NCI-H1694 treated with DMSO at 0.1 percent for 48 hours (cell line): ENCODE data around the gene PRKN.
"Not testable (repeated sequence)": the region's sequence is repeated elsewhere in the genome, so short reads cannot be mapped to it uniquely, and the experiment has no call there.

ENCODE experiments used
- DNase-seq: peaks from one replicate; lab custom pipeline; 2025; lab: John Stamatoyannopoulos, UW

Gene PRKN

GRCh38 chr6:162532283-162533008 lies 195.1 kb downstream of the PRKN start:
- no peak for DNase-seq

GRCh38 chr6:162531391-162531790 lies 196.2 kb downstream of the PRKN start:
- not testable (repeated sequence) for DNase-seq

- no peak for DNase-seq
Measured at GRCh38 chr6:162528538-162528937, 199.0 kb downstream of the PRKN start.

- no peak for DNase-seq
Measured at GRCh38 chr6:162526960-162527359, 200.6 kb downstream of the PRKN start.

GRCh38 chr6:162525181-162525580 lies 202.4 kb downstream of the PRKN start:
- no peak for DNase-seq

- DNase-seq, result no peak
Measured at GRCh38 chr6:162512744-162513143, 214.8 kb downstream of the PRKN start.

GRCh38 chr6:162497389-162497788 lies 230.2 kb downstream of the PRKN start:
- DNase-seq, result no peak

GRCh38 chr6:162493917-162494316 lies 233.6 kb downstream of the PRKN start:
- DNase-seq, result no peak

- no peak for DNase-seq
Measured at GRCh38 chr6:162491637-162492036, 235.9 kb downstream of the PRKN start.

- DNase-seq, result no peak
Measured at GRCh38 chr6:162489101-162489976, 238.2 kb downstream of the PRKN start.

GRCh38 chr6:162488444-162488843 lies 239.1 kb downstream of the PRKN start:
- DNase-seq, result no peak

- DNase-seq, result no peak
Measured at GRCh38 chr6:162485464-162485863, 242.1 kb downstream of the PRKN start.

- DNase-seq, result no peak
Measured at GRCh38 chr6:162481938-162482337, 245.6 kb downstream of the PRKN start.

GRCh38 chr6:162481320-162481719 lies 246.2 kb downstream of the PRKN start:
- DNase-seq, result no peak

GRCh38 chr6:162478192-162478671 lies 249.3 kb downstream of the PRKN start:
- no peak for DNase-seq

- no peak for DNase-seq
Measured at GRCh38 chr6:162474722-162475121, 252.8 kb downstream of the PRKN start.

GRCh38 chr6:162471842-162472241 lies 255.7 kb downstream of the PRKN start:
- no peak for DNase-seq

GRCh38 chr6:162468326-162468725 lies 259.2 kb downstream of the PRKN start:
- no peak for DNase-seq

- DNase-seq, result no peak
Measured at GRCh38 chr6:162467679-162468078, 259.9 kb downstream of the PRKN start.

GRCh38 chr6:162463576-162463975 lies 264.0 kb downstream of the PRKN start:
- no peak for DNase-seq

GRCh38 chr6:162459985-162460384 lies 267.6 kb downstream of the PRKN start:
- no peak for DNase-seq

- DNase-seq, result no peak
Measured at GRCh38 chr6:162450358-162450757, 277.2 kb downstream of the PRKN start.

GRCh38 chr6:162448294-162448693 lies 279.3 kb downstream of the PRKN start:
- DNase-seq, result no peak
